ENCODE data around the gene WDR89. TPM values are rescaled to one million over a fixed set of nuclear protein-coding genes. Genes with fewer than 3 reads are reported as not detected.

Gene WDR89
- total RNA-seq, 1 experiment from 2014 or later = 14.4 TPM

DNA sequence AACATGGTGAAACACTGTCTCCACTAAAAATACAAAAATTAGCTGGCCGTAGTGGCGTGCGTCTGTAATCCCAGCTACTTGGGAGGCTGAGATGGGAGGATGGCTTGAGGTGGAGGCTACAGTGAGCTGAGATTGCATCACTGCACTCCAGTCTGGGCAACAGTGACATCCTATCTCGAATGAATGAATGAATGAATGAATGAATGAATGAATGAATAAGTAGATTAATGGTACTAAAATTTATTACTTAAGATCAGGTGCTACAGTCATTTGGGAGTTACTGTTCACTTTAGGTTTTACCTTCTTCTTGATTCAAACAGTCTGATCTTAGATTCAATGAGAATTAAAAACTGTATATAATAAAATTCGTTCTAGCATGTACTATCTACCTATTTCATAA, 31.6 kb upstream of the WDR89 start:
- TF ChIP-seq, protein P1, sequence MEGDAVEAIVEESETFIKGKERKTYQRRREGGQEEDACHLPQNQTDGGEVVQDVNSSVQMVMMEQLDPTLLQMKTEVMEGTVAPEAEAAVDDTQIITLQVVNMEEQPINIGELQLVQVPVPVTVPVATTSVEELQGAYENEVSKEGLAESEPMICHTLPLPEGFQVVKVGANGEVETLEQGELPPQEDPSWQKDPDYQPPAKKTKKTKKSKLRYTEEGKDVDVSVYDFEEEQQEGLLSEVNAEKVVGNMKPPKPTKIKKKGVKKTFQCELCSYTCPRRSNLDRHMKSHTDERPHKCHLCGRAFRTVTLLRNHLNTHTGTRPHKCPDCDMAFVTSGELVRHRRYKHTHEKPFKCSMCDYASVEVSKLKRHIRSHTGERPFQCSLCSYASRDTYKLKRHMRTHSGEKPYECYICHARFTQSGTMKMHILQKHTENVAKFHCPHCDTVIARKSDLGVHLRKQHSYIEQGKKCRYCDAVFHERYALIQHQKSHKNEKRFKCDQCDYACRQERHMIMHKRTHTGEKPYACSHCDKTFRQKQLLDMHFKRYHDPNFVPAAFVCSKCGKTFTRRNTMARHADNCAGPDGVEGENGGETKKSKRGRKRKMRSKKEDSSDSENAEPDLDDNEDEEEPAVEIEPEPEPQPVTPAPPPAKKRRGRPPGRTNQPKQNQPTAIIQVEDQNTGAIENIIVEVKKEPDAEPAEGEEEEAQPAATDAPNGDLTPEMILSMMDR (IDR thresholded peaks at IDR 0.05; ENCODE audit: insufficient read depth in 1 of 2, low read depth in 1 of 2, low read length in 1 of 2, severe bottlenecking in 1 of 2, unreplicated experiment in 1 of 2) = no peak
- Mint-ChIP-seq H3K9me3 (ENCODE audit: unreplicated experiment) (no peaks in the 10 kb centered on the region), H3K27ac (ENCODE audit: unreplicated experiment) (no peak overlapping the region), H3K27me3 (ENCODE audit: insufficient read depth, unreplicated experiment) (no peaks in the 10 kb centered on the region), H3K4me3 (ENCODE audit: unreplicated experiment) (no peak overlapping the region), H3K4me1 (ENCODE audit: low read depth, unreplicated experiment) (peaks cover under 1% of the 10 kb centered on the region), H3K36me3 (ENCODE audit: insufficient read depth, unreplicated experiment) (no peaks in the 10 kb centered on the region)
- no peak overlapping the region for H3K4me3 ChIP-seq (ENCODE audit: low read depth, low read length)
- no peaks in the 10 kb centered on the region for H3K9me3 ChIP-seq
- H3K4me1 ChIP-seq = peaks cover 18% of the 10 kb centered on the region
- BruUV-seq (replicated peaks) = no TSS peak
- DNase-seq = no peak
- POLR2A ChIA-PET = no interaction called here
- CTCF ChIA-PET = no interaction called here
- intact Hi-C loops (cut with micrococcal nuclease; ENCODE audit: unreplicated experiment) = no loop called here
- no peaks in the 10 kb centered on the region for H3K36me3 ChIP-seq (ENCODE audit: control insufficient read depth, insufficient read depth, low read length)
- H3K27me3 ChIP-seq (replicated peaks; ENCODE audit: control insufficient read depth, insufficient read depth, low read length) = no peaks in the 10 kb centered on the region

DNA sequence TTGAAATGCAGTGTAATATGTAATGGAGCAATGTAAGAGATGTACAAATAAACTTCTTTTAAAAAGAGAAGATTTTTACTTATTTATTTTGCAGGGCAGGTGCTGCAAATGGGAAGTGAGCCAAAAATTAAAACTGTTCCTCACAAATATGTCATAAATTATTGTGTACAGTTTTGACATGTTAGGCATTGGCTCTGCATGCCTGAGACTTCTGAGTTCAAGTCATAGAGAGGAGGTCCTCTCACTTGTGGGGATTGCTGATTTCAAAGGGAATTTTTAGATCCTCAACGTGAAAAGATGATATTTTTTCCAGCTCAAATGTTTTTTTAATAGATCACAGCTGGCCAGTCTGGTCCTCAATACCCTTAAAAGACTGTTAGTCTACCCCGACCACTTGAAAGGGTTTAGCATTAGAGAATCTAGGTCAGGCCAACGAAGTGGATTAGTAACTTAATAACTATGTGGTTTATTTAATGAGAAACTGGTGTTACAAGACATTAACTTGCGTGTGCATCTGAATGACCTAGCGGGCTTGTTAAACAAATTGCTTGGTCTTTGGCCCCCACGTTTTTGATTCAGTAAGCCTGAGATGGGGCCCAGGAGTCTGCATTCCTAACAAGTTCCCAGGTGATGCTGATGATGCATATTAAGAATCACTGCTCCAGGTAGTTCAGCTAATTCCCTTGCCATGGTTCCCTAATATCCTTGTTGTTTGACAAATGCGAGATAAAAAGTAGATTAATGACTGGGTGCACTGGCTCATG, 30.9 kb upstream of the WDR89 start:
- DNase-seq = no peak
- ChIA-PET POLR2A (no interaction called here), CTCF (no interaction called here)
- Mint-ChIP-seq H3K4me1 (ENCODE audit: low read depth, unreplicated experiment) (no peaks in the 10 kb centered on the region), H3K27me3 (ENCODE audit: insufficient read depth, unreplicated experiment) (no peaks in the 10 kb centered on the region), H3K4me3 (ENCODE audit: unreplicated experiment) (no peak overlapping the region), H3K27ac (ENCODE audit: unreplicated experiment) (no peak overlapping the region), H3K36me3 (ENCODE audit: insufficient read depth, unreplicated experiment) (no peaks in the 10 kb centered on the region), H3K9me3 (ENCODE audit: unreplicated experiment) (no peaks in the 10 kb centered on the region)
- no peaks in the 10 kb centered on the region for H3K27me3 ChIP-seq (replicated peaks; ENCODE audit: control insufficient read depth, insufficient read depth, low read length)
- BruUV-seq (replicated peaks) = no TSS peak
- H3K4me3 ChIP-seq (ENCODE audit: low read depth, low read length) = no peak overlapping the region
- peaks cover 14% of the 10 kb centered on the region; the same call in 1 of the 2 replicates for H3K4me1 ChIP-seq
- TF ChIP-seq, protein P1 (IDR thresholded peaks at IDR 0.05; ENCODE audit: insufficient read depth in 1 of 2, low read depth in 1 of 2, low read length in 1 of 2, severe bottlenecking in 1 of 2, unreplicated experiment in 1 of 2) = no peak
- intact Hi-C loops (cut with micrococcal nuclease; ENCODE audit: unreplicated experiment) = no loop called here
- H3K36me3 ChIP-seq (ENCODE audit: control insufficient read depth, insufficient read depth, low read length) = no peaks in the 10 kb centered on the region
- no peaks in the 10 kb centered on the region for H3K9me3 ChIP-seq

DNA sequence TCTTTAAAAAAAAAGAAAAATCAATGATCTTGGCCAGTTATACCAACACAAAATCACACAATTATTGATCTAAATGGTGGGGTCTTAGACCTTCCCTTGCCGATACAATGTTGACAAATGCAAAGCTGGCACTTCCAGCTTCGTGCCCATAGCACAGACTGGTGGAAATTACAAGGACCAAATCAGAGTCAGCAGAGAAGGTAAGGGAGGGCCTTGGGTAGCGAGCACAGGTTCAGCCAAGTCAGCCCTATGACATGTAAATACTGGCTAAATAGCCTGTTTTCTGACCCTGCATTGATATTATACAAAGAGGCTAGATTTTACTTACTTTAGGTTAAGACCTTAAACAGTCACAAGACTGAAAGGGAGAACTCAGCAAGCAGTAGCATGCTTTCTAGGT, 30.3 kb upstream of the WDR89 start:
- no peaks in the 10 kb centered on the region for H3K9me3 Mint-ChIP-seq (ENCODE audit: unreplicated experiment)
- ChIA-PET CTCF (no interaction called here), POLR2A (no interaction called here)
- H3K4me1 Mint-ChIP-seq (ENCODE audit: low read depth, unreplicated experiment) = no peaks in the 10 kb centered on the region
- intact Hi-C loops (cut with micrococcal nuclease; ENCODE audit: unreplicated experiment) = no loop called here
- no peaks in the 10 kb centered on the region for H3K27me3 ChIP-seq (replicated peaks; ENCODE audit: control insufficient read depth, insufficient read depth, low read length)
- no peak overlapping the region for H3K27ac Mint-ChIP-seq (ENCODE audit: unreplicated experiment)
- H3K36me3 Mint-ChIP-seq (ENCODE audit: insufficient read depth, unreplicated experiment) = no peaks in the 10 kb centered on the region
- DNase-seq = no peak
- H3K4me3 ChIP-seq (ENCODE audit: low read depth, low read length) = no peak overlapping the region
- no peak overlapping the region for H3K4me3 Mint-ChIP-seq (ENCODE audit: unreplicated experiment)
- TF ChIP-seq, protein P1 (IDR thresholded peaks at IDR 0.05; ENCODE audit: insufficient read depth in 1 of 2, low read depth in 1 of 2, low read length in 1 of 2, severe bottlenecking in 1 of 2, unreplicated experiment in 1 of 2) = no peak
- no peaks in the 10 kb centered on the region for H3K27me3 Mint-ChIP-seq (ENCODE audit: insufficient read depth, unreplicated experiment)
- H3K36me3 ChIP-seq (ENCODE audit: control insufficient read depth, insufficient read depth, low read length) = no peaks in the 10 kb centered on the region
- peaks cover 10% of the 10 kb centered on the region; the same call in 1 of the 2 replicates for H3K4me1 ChIP-seq
- H3K9me3 ChIP-seq = no peaks in the 10 kb centered on the region
- no TSS peak for BruUV-seq (replicated peaks)

Data from Caco-2 (cell line).